RWPE2 (cell line): ENCODE results near the gene ZNF512B.

Experiments used
- ATAC-seq: fragments of 200-7000 bp; cut with Tn5 transposase; 3 replicates; pipeline ENCODE4 v1.9.1; 2021; ENCODE audit warnings: low read depth
- DNase-seq: peaks from one replicate; pipeline ENCODE4 v3.0.0-alpha.2; 2020; ENCODE audit warnings: low spot score
- H3K27ac ChIP-seq: fragments of 450-650 bp; 2 replicates; pipeline ENCODE4 v1.5.1; 2017; ENCODE audit warnings: mild to moderate bottlenecking; ENCODE audit not compliant: poor library complexity, severe bottlenecking
- H3K27me3 ChIP-seq: fragments of 250-450 bp; sonication (Bioruptor Pico); 2 replicates; pipeline ENCODE4 v1.5.1; 2021; ENCODE audit warnings: mild to moderate bottlenecking, moderate library complexity; ENCODE audit not compliant: insufficient read depth, poor library complexity, severe bottlenecking
- H3K36me3 ChIP-seq: fragments of 250-450 bp; sonication (Bioruptor Pico); 2 replicates; pipeline ENCODE4 v1.5.1; 2020; ENCODE audit warnings: low read depth, mild to moderate bottlenecking, moderate library complexity
- H3K4me1 ChIP-seq: fragments of 250-450 bp; sonication (Bioruptor Pico); 2 replicates; pipeline ENCODE4 v1.5.1; 2021; ENCODE audit warnings: mild to moderate bottlenecking, moderate library complexity; ENCODE audit not compliant: insufficient read depth, poor library complexity, severe bottlenecking
- H3K4me3 ChIP-seq: fragments of 250-450 bp; sonication (Bioruptor Pico); 2 replicates; pipeline ENCODE4 v1.5.1; 2021; ENCODE audit warnings: mild to moderate bottlenecking, moderate library complexity; ENCODE audit not compliant: severe bottlenecking
- H3K9me3 ChIP-seq: fragments of 250-450 bp; sonication (Bioruptor Pico); 2 replicates; pipeline ENCODE4 v1.5.1; 2021; ENCODE audit warnings: mild to moderate bottlenecking, moderate library complexity; ENCODE audit not compliant: severe bottlenecking
- CTCF ChIP-seq: fragments of 450-650 bp; IDR thresholded peaks from one replicate; pipeline ENCODE4 v1.5.1; 2017; ENCODE audit warnings: mild to moderate bottlenecking, moderate library complexity; ENCODE audit not compliant: poor library complexity, severe bottlenecking

Gene ZNF512B

GRCh38 chr20:63952769-63953168 is 17.0 kb downstream of the ZNF512B start:
- TF ChIP-seq CTCF: no peak
- DNase-seq (no peak), ATAC-seq (no peak)
- H3K36me3 ChIP-seq: peaks cover 8% of the 10 kb centered on the region
- no peaks in the 10 kb centered on the region for H3K27me3 ChIP-seq
- peaks cover 14% of the 10 kb centered on the region for H3K4me1 ChIP-seq
- H3K9me3 ChIP-seq: no peaks in the 10 kb centered on the region
- no peak overlapping the region for H3K4me3 ChIP-seq
- H3K27ac ChIP-seq: no peak overlapping the region

- Histone ChIP-seq H3K4me1 (peaks cover 9% of the 10 kb centered on the region), H3K27ac (no peak overlapping the region), H3K4me3 (no peak overlapping the region), H3K9me3 (no peaks in the 10 kb centered on the region), H3K27me3 (no peaks in the 10 kb centered on the region), H3K36me3 (peaks cover 8% of the 10 kb centered on the region)
- ATAC-seq (no peak), DNase-seq (peak; percentile 87)
- TF ChIP-seq CTCF: no peak
Observed at GRCh38 chr20:63952210-63952535, 17.6 kb downstream of the ZNF512B start.

GRCh38 chr20:63951398-63952209 is 18.1 kb downstream of the ZNF512B start:
- H3K4me1 ChIP-seq: peaks cover 9% of the 10 kb centered on the region
- DNase-seq: no peak
- no peak for ATAC-seq
- H3K9me3 ChIP-seq: no peaks in the 10 kb centered on the region
- peaks cover 8% of the 10 kb centered on the region for H3K36me3 ChIP-seq
- no peak overlapping the region for H3K4me3 ChIP-seq
- H3K27me3 ChIP-seq: no peaks in the 10 kb centered on the region
- no peak overlapping the region for H3K27ac ChIP-seq
- TF ChIP-seq CTCF: no peak

GRCh38 chr20:63950701-63951397 is 18.9 kb downstream of the ZNF512B start:
- TF ChIP-seq CTCF: no peak
- ATAC-seq (no peak), DNase-seq (peak; percentile 85)
- Histone ChIP-seq H3K36me3 (peaks cover 13% of the 10 kb centered on the region), H3K9me3 (no peaks in the 10 kb centered on the region), H3K4me1 (peaks cover 9% of the 10 kb centered on the region), H3K27me3 (no peaks in the 10 kb centered on the region), H3K27ac (no peak overlapping the region), H3K4me3 (no peak overlapping the region)
